Gastroesophageal sphincter (tissue), 4 donors: ENCODE data around the gene BICC1. TPM values are rescaled to one million over a fixed set of nuclear protein-coding genes. Genes with fewer than 3 reads are reported as not detected.

Source experiments
- ATAC-seq: fragments of 150-250 bp; one replicate; pipeline ENCODE4 v1.9.1; 2016; ENCODE audit warnings: mild to moderate bottlenecking, moderate library complexity
- H3K27ac ChIP-seq, 4 donors: fragments of 200-600 bp; sonication (generic) in 3 of 4; 1 replicate in 3 of 4; 2 replicates in 1 of 4; pipeline ENCODE4 v1.5.1; 2016 to 2019
- H3K27me3 ChIP-seq: fragments of 200-600 bp; sonication (generic); one replicate; pipeline ENCODE4 v1.5.1; 2019
- H3K36me3 ChIP-seq, 2 donors: fragments of 200-600 bp; sonication (generic); one replicate each; pipeline ENCODE4 v1.5.1; 2019; ENCODE audit warnings: control low read depth in 1 of 2
- H3K4me1 ChIP-seq, 3 donors: fragments of 200-600 bp; sonication (generic); 1 replicate in 2 of 3; 2 replicates in 1 of 3; pipeline ENCODE4 v1.5.1; 2016 to 2019; ENCODE audit warnings: control low read depth in 2 of 3
- H3K4me3 ChIP-seq, 2 donors: fragments of 200-600 bp; sonication (generic); one replicate each; pipeline ENCODE4 v1.5.1; 2019; ENCODE audit warnings: mild to moderate bottlenecking in 1 of 2, moderate library complexity in 1 of 2
- H3K9me3 ChIP-seq, 3 donors: fragments of 200-600 bp; sonication (generic); one replicate each; pipeline ENCODE4 v1.5.1; 2017 to 2019; ENCODE audit warnings: control low read depth in 2 of 3
- EP300 ChIP-seq: sonication (generic); formaldehyde crosslinking; IDR thresholded peaks from one replicate; pipeline ENCODE4 v1.6.1; 2017; ENCODE audit warnings: antibody characterized with exemption, mild to moderate bottlenecking
- POLR2A ChIP-seq, 2 donors: fragments of 450-650 bp; IDR thresholded peaks; one replicate each; pipeline ENCODE4 v1.6.1; 2017; ENCODE audit warnings: antibody characterized with exemption in 2 of 2, mild to moderate bottlenecking in 2 of 2, moderate library complexity in 1 of 2
- POLR2AphosphoS5 ChIP-seq: sonication (generic); formaldehyde crosslinking; IDR thresholded peaks from one replicate; pipeline ENCODE4 v1.6.1; 2017; ENCODE audit warnings: antibody characterized with exemption
- WGBS, 2 donors: methylation state at CpG; one replicate each; pipeline ENCODE4 v1.1.5; 2018; ENCODE audit warnings: low coverage in 1 of 2; 5-methylcytosine and 5-hydroxymethylcytosine counted together
- total RNA-seq, 4 donors: library from RNA; depleted of rRNA; stranded (reverse); fragments of >200 nt; gene quantifications; one replicate each; pipeline ENCODE4 v1.1.0, GENCODE V29; 2016
- TF ChIP-seq, protein P1 (sequence below), 4 experiments: fragments of 200-600 bp in 2 of 4; fragments of 450-650 bp in 2 of 4; sonication (generic) in 1 of 4; IDR thresholded peaks; one replicate each; pipeline ENCODE4 v1.5.1; 2017 to 2019; ENCODE audit warnings: antibody characterized with exemption in 4 of 4, mild to moderate bottlenecking in 2 of 4, moderate library complexity in 2 of 4

Gene BICC1
- total RNA-seq, 4 donors from 2014 or later, result 18.6 to 27.8 (median 22.5) TPM

- Histone ChIP-seq H3K27me3 (no peaks in the 10 kb centered on the region), H3K36me3 (no peaks in the 10 kb centered on the region), H3K27ac (peak overlapping the region in 1 of 4 donors; percentile 30), H3K4me3 (no peak overlapping the region), H3K4me1 (peaks cover 0 to 21% (median 0%) of the 10 kb centered on the region in 3 donors), H3K9me3 (peaks cover 0 to 11% (median 0%) of the 10 kb centered on the region in 3 donors)
- no peak for ATAC-seq
- TF ChIP-seq POLR2AphosphoS5 (no peak), EP300 (no peak)
Measured at GRCh38 chr10:58734664-58735063, 222.0 kb downstream of the BICC1 start.

GRCh38 chr10:58735087-58735486 lies 222.4 kb downstream of the BICC1 start:
- Histone ChIP-seq H3K27ac (peak overlapping the region in 2 of 4 donors; percentile 26 to 30), H3K4me3 (no peak overlapping the region), H3K9me3 (peaks cover 0 to 11% (median 2%) of the 10 kb centered on the region in 3 donors), H3K27me3 (no peaks in the 10 kb centered on the region), H3K36me3 (no peaks in the 10 kb centered on the region), H3K4me1 (peaks cover 0 to 21% (median 0%) of the 10 kb centered on the region in 3 donors)
- no peak for TF ChIP-seq POLR2A (IDR thresholded peaks at IDR 0.05)
- TF ChIP-seq EP300, result no peak
- TF ChIP-seq POLR2AphosphoS5, result no peak
- TF ChIP-seq, protein P1, sequence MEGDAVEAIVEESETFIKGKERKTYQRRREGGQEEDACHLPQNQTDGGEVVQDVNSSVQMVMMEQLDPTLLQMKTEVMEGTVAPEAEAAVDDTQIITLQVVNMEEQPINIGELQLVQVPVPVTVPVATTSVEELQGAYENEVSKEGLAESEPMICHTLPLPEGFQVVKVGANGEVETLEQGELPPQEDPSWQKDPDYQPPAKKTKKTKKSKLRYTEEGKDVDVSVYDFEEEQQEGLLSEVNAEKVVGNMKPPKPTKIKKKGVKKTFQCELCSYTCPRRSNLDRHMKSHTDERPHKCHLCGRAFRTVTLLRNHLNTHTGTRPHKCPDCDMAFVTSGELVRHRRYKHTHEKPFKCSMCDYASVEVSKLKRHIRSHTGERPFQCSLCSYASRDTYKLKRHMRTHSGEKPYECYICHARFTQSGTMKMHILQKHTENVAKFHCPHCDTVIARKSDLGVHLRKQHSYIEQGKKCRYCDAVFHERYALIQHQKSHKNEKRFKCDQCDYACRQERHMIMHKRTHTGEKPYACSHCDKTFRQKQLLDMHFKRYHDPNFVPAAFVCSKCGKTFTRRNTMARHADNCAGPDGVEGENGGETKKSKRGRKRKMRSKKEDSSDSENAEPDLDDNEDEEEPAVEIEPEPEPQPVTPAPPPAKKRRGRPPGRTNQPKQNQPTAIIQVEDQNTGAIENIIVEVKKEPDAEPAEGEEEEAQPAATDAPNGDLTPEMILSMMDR (IDR thresholded peaks at IDR 0.05), result no peak
- WGBS, 2 donors, result 34 to 35% methylated on average over 4 to 7 of the region's 7 CpGs
- ATAC-seq, result no peak

- H3K27ac ChIP-seq, result no peak overlapping the region
- TF ChIP-seq, protein P1 (IDR thresholded peaks at IDR 0.05), result no peak
- TF ChIP-seq POLR2AphosphoS5 (no peak), EP300 (no peak), POLR2A (IDR thresholded peaks at IDR 0.05) (no peak)
- peaks cover 0 to 2% (median 0%) of the 10 kb centered on the region in 3 donors for H3K9me3 ChIP-seq
- no peaks in the 10 kb centered on the region for H3K27me3 ChIP-seq
- no peak overlapping the region for H3K4me3 ChIP-seq
- H3K4me1 ChIP-seq, result peaks cover 0 to 21% (median 0%) of the 10 kb centered on the region in 3 donors
- peak; percentile 46 for ATAC-seq
- WGBS, 2 donors, result 73 to 84% methylated on average over 8 to 11 of the region's 11 CpGs
- H3K36me3 ChIP-seq, result no peaks in the 10 kb centered on the region
Measured at GRCh38 chr10:58740620-58741369, 228.1 kb downstream of the BICC1 start.

DNA sequence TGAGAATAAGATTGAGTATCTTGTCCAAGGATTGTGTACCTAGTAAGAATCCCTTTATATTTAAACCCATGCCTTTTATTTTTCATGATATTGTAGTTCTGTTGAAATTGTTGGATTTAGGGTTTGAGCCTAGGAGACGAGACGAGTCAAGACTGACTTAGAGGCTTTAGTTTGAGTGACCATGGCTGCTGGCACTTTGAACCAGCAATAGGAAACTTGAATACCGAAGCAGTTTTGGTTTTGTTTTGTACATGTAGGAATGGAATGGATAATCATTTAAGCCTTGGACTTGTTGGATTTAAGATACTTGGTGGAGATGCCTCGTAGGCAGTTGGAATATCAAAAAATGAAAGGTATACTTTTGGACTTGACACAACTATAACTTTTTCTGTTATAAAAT lies 229.0 kb downstream of the BICC1 start:
- WGBS, 2 donors, result 61 to 71% methylated on average over 2 to 4 of the region's 4 CpGs
- TF ChIP-seq POLR2AphosphoS5 (no peak), POLR2A (IDR thresholded peaks at IDR 0.05) (no peak), EP300 (no peak)
- TF ChIP-seq, protein P1 (IDR thresholded peaks at IDR 0.05), result no peak
- H3K4me1 ChIP-seq, result peaks cover 0 to 28% (median 0%) of the 10 kb centered on the region in 3 donors
- no peak overlapping the region for H3K27ac ChIP-seq
- no peak for ATAC-seq
- peaks cover 0 to 2% (median 0%) of the 10 kb centered on the region in 3 donors for H3K9me3 ChIP-seq
- H3K27me3 ChIP-seq, result no peaks in the 10 kb centered on the region
- no peak overlapping the region for H3K4me3 ChIP-seq
- no peaks in the 10 kb centered on the region for H3K36me3 ChIP-seq

DNA sequence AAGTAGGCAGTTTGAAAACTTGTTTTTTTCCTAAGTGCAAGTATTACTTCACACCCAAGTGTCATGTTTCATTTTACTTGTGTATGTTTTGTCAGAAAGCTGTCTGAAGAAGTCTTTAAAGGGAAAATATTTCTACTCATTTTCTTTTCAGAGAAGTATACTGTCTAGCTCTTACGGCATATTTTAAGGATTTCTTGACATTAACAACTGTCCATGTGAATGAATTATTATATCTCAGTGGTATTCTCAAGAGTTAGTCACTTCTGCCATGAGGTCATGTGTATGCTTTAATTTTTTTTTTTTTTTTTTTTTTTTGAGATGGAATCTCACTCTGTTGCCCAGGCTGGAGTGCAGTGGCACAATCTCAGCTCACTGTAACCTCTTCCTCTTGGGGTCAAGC lies 229.5 kb downstream of the BICC1 start:
- TF ChIP-seq POLR2A (IDR thresholded peaks at IDR 0.05), result no peak
- no peak for TF ChIP-seq POLR2AphosphoS5
- TF ChIP-seq EP300, result no peak
- TF ChIP-seq, protein P1 (IDR thresholded peaks at IDR 0.05), result no peak
- Histone ChIP-seq H3K36me3 (no peaks in the 10 kb centered on the region), H3K4me1 (peaks cover 0 to 29% (median 0%) of the 10 kb centered on the region in 3 donors), H3K27me3 (no peaks in the 10 kb centered on the region), H3K9me3 (peaks cover 0 to 2% (median 0%) of the 10 kb centered on the region in 3 donors), H3K4me3 (no peak overlapping the region), H3K27ac (no peak overlapping the region)
- no peak for ATAC-seq
- WGBS, 2 donors, result 22 to 58% methylated on average over 1 of the region's 1 CpG
